HepG2 (cell line): ENCODE measurements around the gene CARD19. TPM values are rescaled to one million over a fixed set of nuclear protein-coding genes. Genes with fewer than 3 reads are reported as not detected.
A peak's percentile ranks its signal among the peaks of the same experiment; 100 is the strongest.

Source experiments
- AGO2 ChIP-seq: fragments of 200-400 bp; formaldehyde crosslinking; optimal IDR thresholded peaks from 2 replicates; pipeline ENCODE3; 2017; ENCODE audit warnings: mild to moderate bottlenecking, low read depth, low read length, moderate library complexity
- CBX5 ChIP-seq: sonication (generic); formaldehyde crosslinking; IDR thresholded peaks from 2 replicates; pipeline ENCODE4 v1.4.0; 2020; ENCODE audit warnings: missing genetic modification reagents, borderline replicate concordance
- CTCF ChIP-seq: sonication (generic); formaldehyde crosslinking; IDR thresholded peaks from 2 replicates; pipeline ENCODE4 v1.5.0; 2020; ENCODE audit warnings: mild to moderate bottlenecking, missing genetic modification reagents, moderate library complexity
- HNF1A ChIP-seq, 2 experiments: sonication (generic) in 1 of 2; formaldehyde crosslinking in 1 of 2; IDR thresholded peaks; 2 replicates each; pipeline versions ENCODE4 v1.4.0 to v1.6.1; 2016 to 2020; ENCODE audit warnings: borderline replicate concordance in 1 of 2, low read depth in 1 of 2, mild to moderate bottlenecking in 1 of 2, missing genetic modification reagents in 1 of 2
- KDM1A ChIP-seq: IDR thresholded peaks from 2 replicates; pipeline ENCODE4 v1.6.1; 2016; ENCODE audit warnings: missing compliant biosample characterization
- MAFF ChIP-seq: IDR thresholded peaks from 2 replicates; pipeline ENCODE4 v1.6.1; 2011; ENCODE audit warnings: low read depth, low read length, improper control_type of control experiment
- MNT ChIP-seq: fragments of 450-650 bp; IDR thresholded peaks from 2 replicates; pipeline ENCODE4 v1.6.1; 2016
- MXD4 ChIP-seq: IDR thresholded peaks from 2 replicates; pipeline ENCODE4 v1.6.1; 2016; ENCODE audit warnings: mild to moderate bottlenecking, missing biosample characterization, missing genetic modification reagents
- REL ChIP-seq: sonication (generic); formaldehyde crosslinking; conservative IDR thresholded peaks from 2 replicates; pipeline ENCODE4 v1.8.0; 2022; ENCODE audit warnings: mild to moderate bottlenecking, missing genetic modification reagents, moderate library complexity
- RFXAP ChIP-seq: sonication (generic); formaldehyde crosslinking; IDR thresholded peaks from 2 replicates; pipeline ENCODE4 v1.4.0; 2020; ENCODE audit warnings: missing genetic modification reagents, borderline replicate concordance
- TAF1 ChIP-seq: sonication (generic); formaldehyde crosslinking; IDR thresholded peaks from 2 replicates; pipeline ENCODE4 v1.4.0; 2020; ENCODE audit warnings: missing genetic modification reagents
- TEF ChIP-seq: sonication (generic); formaldehyde crosslinking; IDR thresholded peaks from 2 replicates; pipeline ENCODE4 v1.5.0; 2020; ENCODE audit warnings: missing genetic modification reagents
- ZNF18 ChIP-seq: sonication (generic); formaldehyde crosslinking; IDR thresholded peaks from 2 replicates; pipeline ENCODE4 v1.8.0; 2022; ENCODE audit warnings: mild to moderate bottlenecking, missing genetic modification reagents; ENCODE audit not compliant: insufficient replicate concordance
- ZNF256 ChIP-seq: sonication (generic); formaldehyde crosslinking; conservative IDR thresholded peaks from 2 replicates; pipeline ENCODE4 v1.4.0; 2020; ENCODE audit warnings: missing genetic modification reagents
- ZNF263 ChIP-seq: sonication (generic); formaldehyde crosslinking; IDR thresholded peaks from 2 replicates; pipeline ENCODE4 v1.4.0; 2020; ENCODE audit warnings: missing genetic modification reagents
- ZNF382 ChIP-seq: sonication (generic); formaldehyde crosslinking; IDR thresholded peaks from 2 replicates; pipeline ENCODE4 v1.5.0; 2020; ENCODE audit warnings: missing genetic modification reagents, mild to moderate bottlenecking, borderline replicate concordance
- ZNF740 ChIP-seq: sonication (generic); formaldehyde crosslinking; IDR thresholded peaks from 2 replicates; pipeline ENCODE4 v1.4.0; 2020; ENCODE audit warnings: missing genetic modification reagents
- polyA plus RNA-seq, 8 experiments: library from polyadenylated mRNA; depleted of rRNA in 3 of 8; stranded (reverse) in 7 of 8; unstranded in 1 of 8; fragments of >200 nt; fragmentation: Illumina TruSeq in 4 of 8; extraction: Trizol in 4 of 8; gene quantifications; 2 replicates each; pipeline versions ENCODE4 v1.2.1 to v1.2.3, GENCODE V29; 2011 to 2016; ENCODE audit warnings: low read depth in 4 of 8, missing spikeins in 1 of 8, mixed read lengths in 1 of 8; ENCODE audit not compliant: insufficient read depth in 1 of 8
- total RNA-seq, 5 experiments: library from RNA; depleted of rRNA; stranded (reverse); fragments of >200 nt; fragmentation: Illumina TruSeq; extraction: Trizol; gene quantifications; 2 replicates each; pipeline ENCODE4 v1.2.3, GENCODE V29; 2016; ENCODE audit warnings: low read depth in 1 of 5

Gene CARD19
- total and polyA plus RNA-seq, 2 of the 13 experiments (the other 11 are each of a cell fraction or from before 2014, with no cell fraction given), result 18.4 to 47.2 TPM

- TF ChIP-seq TEF (CRISPR knock-in tag) (no peak), ZNF740 (peak; percentile 39; the same call in 1 of the 2 replicates), CTCF (CRISPR knock-in tag) (peak; percentile 82), ZNF382 (CRISPR knock-in tag) (no peak), REL (CRISPR knock-in tag) (no peak), AGO2 (peak; percentile 88), HNF1A (IDR thresholded peaks at IDR 0.05; ENCODE audit: low read depth) (no peak), HNF1A (CRISPR knock-in tag; IDR thresholded peaks at IDR 0.05; ENCODE audit: borderline replicate concordance) (peak; percentile 82), ZNF263 (peak; percentile 69), MNT (peak; percentile 64), TAF1 (CRISPR knock-in tag) (peak; percentile 68), MXD4 (CRISPR knock-in tag) (peak; percentile 93), KDM1A (CRISPR knock-in tag) (no peak), ZNF18 (CRISPR knock-in tag) (peak; percentile 62), MAFF (peak; percentile 45), ZNF256 (CRISPR knock-in tag) (0 out of 2 replicates have a peak, but pooled peaks have one; percentile 3), CBX5 (peak; percentile 73; the same call in 1 of the 2 replicates), RFXAP (CRISPR knock-in tag) (peak; percentile 79; the same call in 1 of the 2 replicates)
Measured at GRCh38 chr9:93119953-93120845, 24.2 kb downstream of the CARD19 start (continued).
